HEK293 (cell line): ENCODE measurements around the gene LRCH1.

Experiments used
- BCL11B ChIP-seq: fragments of 450-650 bp; formaldehyde crosslinking; IDR thresholded peaks from 2 replicates; pipeline ENCODE4 v1.5.1; 2016; ENCODE audit warnings: low read depth, missing biosample characterization, missing genetic modification characterization
- EGR2 ChIP-seq: fragments of 450-650 bp; formaldehyde crosslinking; IDR thresholded peaks from 2 replicates; pipeline ENCODE4 v1.5.1; 2016; ENCODE audit warnings: low read depth, missing biosample characterization, missing genetic modification characterization
- FEZF1 ChIP-seq: fragments of 450-650 bp; formaldehyde crosslinking; IDR thresholded peaks from 2 replicates; pipeline ENCODE4 v1.5.1; 2016; ENCODE audit warnings: missing biosample characterization, missing genetic modification characterization
- GFI1B ChIP-seq: fragments of 450-650 bp; formaldehyde crosslinking; IDR thresholded peaks from 2 replicates; pipeline ENCODE4 v1.5.1; 2016; ENCODE audit warnings: missing biosample characterization, missing genetic modification characterization
- GLIS1 ChIP-seq: fragments of 450-650 bp; formaldehyde crosslinking; IDR thresholded peaks from 2 replicates; pipeline ENCODE4 v1.5.1; 2016; ENCODE audit warnings: missing biosample characterization, missing genetic modification characterization
- IKZF3 ChIP-seq: fragments of 450-650 bp; IDR thresholded peaks from 2 replicates; pipeline ENCODE4 v1.5.0; 2018; ENCODE audit warnings: missing biosample characterization, mild to moderate bottlenecking, missing genetic modification characterization, moderate library complexity
- OSR2 ChIP-seq: fragments of 450-650 bp; formaldehyde crosslinking; IDR thresholded peaks from 2 replicates; pipeline ENCODE4 v1.5.1; 2016; ENCODE audit warnings: missing biosample characterization, missing genetic modification characterization
- OVOL3 ChIP-seq: fragments of 450-650 bp; formaldehyde crosslinking; IDR thresholded peaks from 2 replicates; pipeline ENCODE4 v1.5.1; 2016; ENCODE audit warnings: missing biosample characterization, missing genetic modification characterization
- PRDM1 ChIP-seq: fragments of 450-650 bp; formaldehyde crosslinking; IDR thresholded peaks from 2 replicates; pipeline ENCODE4; 2016; ENCODE audit warnings: missing biosample characterization, missing genetic modification characterization
- PRDM6 ChIP-seq: fragments of 450-650 bp; formaldehyde crosslinking; IDR thresholded peaks from 2 replicates; pipeline ENCODE4 v1.5.1; 2017; ENCODE audit warnings: missing biosample characterization, missing genetic modification characterization
- SCRT2 ChIP-seq: fragments of 450-650 bp; formaldehyde crosslinking; IDR thresholded peaks from 2 replicates; pipeline ENCODE4 v1.5.1; 2016; ENCODE audit warnings: missing biosample characterization, missing genetic modification characterization
- SP7 ChIP-seq: fragments of 450-650 bp; formaldehyde crosslinking; IDR thresholded peaks from 2 replicates; pipeline ENCODE4 v1.5.1; 2016; ENCODE audit warnings: missing biosample characterization, missing genetic modification characterization
- TSHZ1 ChIP-seq: fragments of 450-650 bp; formaldehyde crosslinking; IDR thresholded peaks from 2 replicates; pipeline ENCODE4 v1.5.1; 2016; ENCODE audit warnings: missing biosample characterization, missing genetic modification characterization, borderline replicate concordance
- WT1 ChIP-seq: fragments of 450-650 bp; formaldehyde crosslinking; IDR thresholded peaks from 2 replicates; pipeline ENCODE4 v1.5.1; 2016; ENCODE audit warnings: missing biosample characterization, missing genetic modification characterization
- ZBTB8A ChIP-seq: fragments of 450-650 bp; formaldehyde crosslinking; IDR thresholded peaks from 2 replicates; pipeline ENCODE4 v1.5.1; 2016; ENCODE audit warnings: missing biosample characterization, missing genetic modification characterization
- ZNF140 ChIP-seq: fragments of 450-650 bp; formaldehyde crosslinking; IDR thresholded peaks from 2 replicates; pipeline ENCODE4 v1.5.1; 2016; ENCODE audit warnings: missing biosample characterization, missing genetic modification characterization
- ZNF2 ChIP-seq: fragments of 450-650 bp; formaldehyde crosslinking; IDR thresholded peaks from 2 replicates; pipeline ENCODE4 v1.5.1; 2016; ENCODE audit warnings: missing biosample characterization, missing genetic modification characterization
- ZNF366 ChIP-seq: fragments of 450-650 bp; formaldehyde crosslinking; conservative IDR thresholded peaks from 2 replicates; pipeline ENCODE4 v1.5.1; 2016; ENCODE audit warnings: missing biosample characterization, missing genetic modification characterization
- ZNF391 ChIP-seq: fragments of 450-650 bp; formaldehyde crosslinking; IDR thresholded peaks from 2 replicates; pipeline ENCODE4 v1.5.1; 2016; ENCODE audit warnings: low read depth, missing biosample characterization, missing genetic modification characterization, borderline replicate concordance
- ZNF394 ChIP-seq: fragments of 450-650 bp; formaldehyde crosslinking; IDR thresholded peaks from 2 replicates; pipeline ENCODE4 v1.5.1; 2016; ENCODE audit warnings: missing biosample characterization, missing genetic modification characterization, mild to moderate bottlenecking, moderate library complexity, borderline replicate concordance
- ZNF580 ChIP-seq: fragments of 450-650 bp; formaldehyde crosslinking; IDR thresholded peaks from 2 replicates; pipeline ENCODE4 v1.5.1; 2016; ENCODE audit warnings: missing biosample characterization, missing genetic modification characterization
- ZNF600 ChIP-seq: fragments of 450-650 bp; formaldehyde crosslinking; IDR thresholded peaks from 2 replicates; pipeline ENCODE4 v1.5.1; 2016; ENCODE audit warnings: missing biosample characterization, missing genetic modification characterization
- ZNF629 ChIP-seq: fragments of 450-650 bp; formaldehyde crosslinking; IDR thresholded peaks from 2 replicates; pipeline ENCODE4 v1.5.1; 2017; ENCODE audit warnings: missing biosample characterization, missing genetic modification characterization
- ZNF639 ChIP-seq: fragments of 450-650 bp; formaldehyde crosslinking; IDR thresholded peaks from 2 replicates; pipeline ENCODE4 v1.5.1; 2016; ENCODE audit warnings: missing biosample characterization, missing genetic modification characterization
- ZSCAN30 ChIP-seq: fragments of 450-650 bp; IDR thresholded peaks from 2 replicates; pipeline ENCODE4 v1.5.1; 2018; ENCODE audit warnings: missing biosample characterization, mild to moderate bottlenecking, missing genetic modification characterization, moderate library complexity
- ZXDB ChIP-seq: fragments of 450-650 bp; formaldehyde crosslinking; IDR thresholded peaks from 2 replicates; pipeline ENCODE4 v1.5.1; 2016; ENCODE audit warnings: missing biosample characterization, missing genetic modification characterization
- TF ChIP-seq, protein P1 (sequence below): fragments of 450-650 bp; formaldehyde crosslinking; IDR thresholded peaks from 2 replicates; pipeline ENCODE4 v1.5.1; 2016; ENCODE audit warnings: missing biosample characterization, missing genetic modification characterization

The LRCH1 gene

DNA sequence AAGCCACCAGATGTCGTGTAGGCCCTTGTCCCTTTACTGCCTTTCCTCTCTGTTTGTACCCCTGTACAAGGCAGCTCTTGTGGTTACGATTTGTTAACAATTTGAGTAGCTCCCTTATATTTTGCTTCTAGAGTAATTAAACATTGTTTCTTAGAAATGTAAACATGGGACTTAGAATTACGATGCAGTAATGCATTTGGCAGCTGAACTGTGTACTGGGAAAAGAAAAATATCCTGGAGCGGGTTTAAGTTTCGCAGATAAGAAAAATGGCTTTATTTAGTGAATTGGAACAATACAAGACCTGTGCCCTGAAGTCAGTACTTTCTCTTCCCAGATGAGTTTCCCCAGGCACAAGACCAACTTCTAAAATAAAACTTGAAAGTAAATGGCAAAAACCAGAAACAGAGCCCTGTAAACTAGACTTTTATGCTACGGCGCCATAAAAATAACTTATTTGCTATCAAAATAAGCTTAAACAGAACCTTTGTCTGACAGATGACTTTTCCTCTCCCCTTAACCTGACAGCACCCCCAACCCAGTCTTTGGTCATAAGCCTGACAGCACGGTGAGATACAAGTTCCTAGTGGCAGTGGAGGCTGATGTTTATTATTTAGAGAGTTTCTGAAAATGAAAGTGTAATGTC is 63.0 kb downstream of the LRCH1 start (continued):
- TF ChIP-seq ZNF140 = no peak
- peak; percentile 31; the same call in 1 of the 2 replicates for TF ChIP-seq TSHZ1 (tag by site-specific recombination)
- TF ChIP-seq ZNF394 (tag by site-specific recombination) = no peak
- TF ChIP-seq SCRT2 (tag by site-specific recombination) = no peak
- TF ChIP-seq ZXDB = peak; percentile 71
- peak; percentile 86 for TF ChIP-seq ZSCAN30
- TF ChIP-seq OSR2 (tag by site-specific recombination) = peak; percentile 97
- TF ChIP-seq EGR2 (tag by site-specific recombination) = no peak
- peak; percentile 99 for TF ChIP-seq PRDM6 (tag by site-specific recombination)
- TF ChIP-seq WT1 (tag by site-specific recombination) = peak; percentile 87
- TF ChIP-seq, protein P1, sequence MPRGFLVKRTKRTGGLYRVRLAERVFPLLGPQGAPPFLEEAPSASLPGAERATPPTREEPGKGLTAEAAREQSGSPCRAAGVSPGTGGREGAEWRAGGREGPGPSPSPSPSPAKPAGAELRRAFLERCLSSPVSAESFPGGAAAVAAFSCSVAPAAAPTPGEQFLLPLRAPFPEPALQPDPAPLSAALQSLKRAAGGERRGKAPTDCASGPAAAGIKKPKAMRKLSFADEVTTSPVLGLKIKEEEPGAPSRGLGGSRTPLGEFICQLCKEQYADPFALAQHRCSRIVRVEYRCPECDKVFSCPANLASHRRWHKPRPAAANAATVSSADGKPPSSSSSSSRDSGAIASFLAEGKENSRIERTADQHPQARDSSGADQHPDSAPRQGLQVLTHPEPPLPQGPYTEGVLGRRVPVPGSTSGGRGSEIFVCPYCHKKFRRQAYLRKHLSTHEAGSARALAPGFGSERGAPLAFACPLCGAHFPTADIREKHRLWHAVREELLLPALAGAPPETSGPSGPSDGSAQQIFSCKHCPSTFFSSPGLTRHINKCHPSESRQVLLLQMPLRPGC (tag by site-specific recombination) = peak; percentile 56
- TF ChIP-seq OVOL3 (tag by site-specific recombination) = peak; percentile 25; the same call in 1 of the 2 replicates
- TF ChIP-seq SP7 (tag by site-specific recombination) = peak; percentile 75
- TF ChIP-seq ZNF366 (tag by site-specific recombination) = peak; percentile 45; the same call in 1 of the 2 replicates
- TF ChIP-seq IKZF3 = peak; percentile 87
- TF ChIP-seq ZNF580 = 0 out of 2 replicates have a peak, but pooled peaks have one; percentile 23
- 0 out of 2 replicates have a peak, but pooled peaks have one; percentile 29 for TF ChIP-seq PRDM1
- peak; percentile 74 for TF ChIP-seq ZNF629 (tag by site-specific recombination)
- TF ChIP-seq GFI1B (tag by site-specific recombination) = peak; percentile 31; the same call in 1 of the 2 replicates
- TF ChIP-seq ZNF639 (tag by site-specific recombination) = peak; percentile 52; the same call in 1 of the 2 replicates
- TF ChIP-seq ZBTB8A (tag by site-specific recombination) = peak; percentile 46; the same call in 1 of the 2 replicates
- TF ChIP-seq FEZF1 (tag by site-specific recombination) = peak; percentile 94
- TF ChIP-seq ZNF391 (tag by site-specific recombination) = peak; percentile 56; the same call in 1 of the 2 replicates
- TF ChIP-seq BCL11B (tag by site-specific recombination) = 0 out of 2 replicates have a peak, but pooled peaks have one; percentile 47
- TF ChIP-seq ZNF2 (tag by site-specific recombination) = peak; percentile 72; the same call in 1 of the 2 replicates
- TF ChIP-seq GLIS1 (tag by site-specific recombination) = 0 out of 2 replicates have a peak, but pooled peaks have one; percentile 12
- TF ChIP-seq ZNF600 (tag by site-specific recombination) = 0 out of 2 replicates have a peak, but pooled peaks have one; percentile 17
